Keratinocyte (primary cell): ENCODE data around the gene CIT. TPM values are rescaled to one million over a fixed set of nuclear protein-coding genes. Genes with fewer than 3 reads are reported as not detected.

Experiments used
- DNase-seq: peaks from one replicate; pipeline ENCODE4 v3.0.0-alpha.2; 2011; ENCODE audit warnings: low read depth, missing footprints, low spot score
- FAIRE-seq: peaks from 2 replicates; lab custom pipeline; 2011; peaks lifted over from hg19 to GRCh38; lab: Jason Lieb, UNC
- H2AFZ ChIP-seq: 2 replicates; pipeline ENCODE4 v1.6.0; 2012; ENCODE audit warnings: low read length, control low read depth, inconsistent platforms; ENCODE audit not compliant: control insufficient read depth
- H3K27ac ChIP-seq: 2 replicates; pipeline ENCODE4 v1.5.1; 2011; ENCODE audit warnings: low read length; ENCODE audit not compliant: control insufficient read depth, insufficient read depth
- H3K27me3 ChIP-seq: 3 replicates; pipeline ENCODE4 v1.6.0; 2011; ENCODE audit warnings: low read length; ENCODE audit not compliant: control insufficient read depth, insufficient read depth; ENCODE audit errors: extremely low read depth
- H3K36me3 ChIP-seq, 2 experiments: 2 replicates in 1 of 2; 3 replicates in 1 of 2; pipeline ENCODE4 v1.5.1; 2011; ENCODE audit warnings: low read length in 2 of 2, mild to moderate bottlenecking in 1 of 2; ENCODE audit not compliant: control insufficient read depth in 2 of 2, insufficient read depth in 2 of 2; ENCODE audit errors: extremely low read depth in 1 of 2
- H3K4me1 ChIP-seq: 3 replicates; pipeline ENCODE4 v1.5.1; 2011; ENCODE audit warnings: low read length; ENCODE audit not compliant: control insufficient read depth, insufficient read depth; ENCODE audit errors: extremely low read depth
- H3K4me2 ChIP-seq: 3 replicates; pipeline ENCODE4 v1.6.0; 2011; ENCODE audit warnings: low read depth, low read length; ENCODE audit not compliant: control insufficient read depth, insufficient read depth; ENCODE audit errors: extremely low read depth
- H3K4me3 ChIP-seq, 3 experiments: fragments of 200-600 bp in 1 of 3; sonication (generic) in 1 of 3; 2 replicates in 2 of 3; 3 replicates in 1 of 3; pipeline ENCODE4 v1.5.1; 2011 to 2016; ENCODE audit warnings: low read length in 3 of 3, mild to moderate bottlenecking in 3 of 3, control low read depth in 2 of 3, inconsistent platforms in 1 of 3, low read depth in 1 of 3, mixed read lengths in 1 of 3, mixed run types in 1 of 3, moderate library complexity in 1 of 3; ENCODE audit not compliant: control insufficient read depth in 2 of 3, insufficient read depth in 2 of 3; ENCODE audit errors: extremely low read depth in 1 of 3
- H3K79me2 ChIP-seq: 2 replicates; pipeline ENCODE4 v1.6.0; 2012; ENCODE audit warnings: low read length; ENCODE audit not compliant: control insufficient read depth, insufficient read depth
- H3K9ac ChIP-seq: 3 replicates; pipeline ENCODE4 v1.6.0; 2011; ENCODE audit warnings: low read length; ENCODE audit not compliant: control insufficient read depth, insufficient read depth; ENCODE audit errors: extremely low read depth
- H3K9me1 ChIP-seq: 3 replicates; pipeline ENCODE4 v1.6.0; 2011; ENCODE audit warnings: low read length; ENCODE audit not compliant: control insufficient read depth, insufficient read depth; ENCODE audit errors: extremely low read depth
- H3K9me3 ChIP-seq: 2 replicates; pipeline ENCODE4 v1.5.1; 2012; ENCODE audit warnings: low read depth, low read length; ENCODE audit not compliant: control insufficient read depth
- H4K20me1 ChIP-seq: 3 replicates; pipeline ENCODE4 v1.6.0; 2011; ENCODE audit warnings: low read length; ENCODE audit not compliant: control insufficient read depth, insufficient read depth; ENCODE audit errors: extremely low read depth
- EZH2 ChIP-seq: IDR thresholded peaks from one replicate; pipeline ENCODE4 v1.6.1; 2012; ENCODE audit warnings: inconsistent platforms, mild to moderate bottlenecking, low read length, moderate library complexity
- dilution Hi-C: fragments of 300-500 bp; cut with MboI; formaldehyde crosslinking; loops from one replicate; pipeline ENCODE4 v1.7.0; 2020; ENCODE audit warnings: low sequenced_read_pairs; ENCODE audit not compliant: extremely low pct_ligation_motif_present
- polyA plus RNA-seq, 5 experiments: library from polyadenylated mRNA; depleted of rRNA in 3 of 5; stranded (reverse) in 3 of 5; stranded (forward) in 1 of 5; unstranded in 1 of 5; fragments of >200 nt; gene quantifications; 1 replicate in 1 of 5; 2 replicates in 3 of 5; 3 replicates in 1 of 5; pipeline versions ENCODE4 v1.2.1 to v1.2.3, GENCODE V29; 2011 to 2012; ENCODE audit warnings: missing spikeins in 2 of 5, low read depth in 1 of 5, low replicate concordance in 1 of 5
- TF ChIP-seq, protein P1 (sequence below), 3 experiments: IDR thresholded peaks in 1 of 3; conservative IDR thresholded peaks in 1 of 3; optimal IDR thresholded peaks in 1 of 3; 2 replicates in 2 of 3; 3 replicates in 1 of 3; pipeline versions ENCODE3 to v1.5.1; 2011; ENCODE audit warnings: low read length in 3 of 3, mild to moderate bottlenecking in 3 of 3, moderate library complexity in 2 of 3, control low read depth in 1 of 3, inconsistent platforms in 1 of 3; ENCODE audit not compliant: insufficient read depth in 2 of 3; ENCODE audit errors: extremely low read depth in 1 of 3

Gene CIT
- polyA plus RNA-seq, 1 donor (not counting 4 experiments of a cell fraction or from before 2014, with no cell fraction given) = 6.2 TPM

DNA sequence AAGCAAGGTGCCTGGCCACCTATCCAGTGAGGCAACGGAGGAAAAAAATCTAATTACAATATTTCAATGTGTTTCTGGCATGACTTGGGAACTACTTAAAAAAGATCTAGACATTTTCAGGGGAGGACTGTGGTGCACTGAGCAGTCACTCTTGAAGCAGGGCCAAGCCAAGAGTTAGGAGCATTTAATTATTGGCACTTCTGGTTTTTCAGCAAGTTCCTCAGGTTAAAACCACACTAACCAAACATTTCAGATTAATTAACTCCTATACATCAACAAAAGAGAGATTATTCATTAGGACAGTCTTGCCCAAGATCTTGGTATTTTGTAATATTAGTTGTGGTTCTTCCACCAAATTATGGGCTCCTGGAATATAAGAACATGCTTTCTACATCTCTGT lies 183.6 kb downstream of the CIT start:
- FAIRE-seq = no peak
- H3K4me3 ChIP-seq = no peak overlapping the region
- H3K79me2 ChIP-seq = no peaks in the 10 kb centered on the region
- no peak overlapping the region for H2AFZ ChIP-seq
- dilution Hi-C loops = no loop called here
- TF ChIP-seq, protein P1, sequence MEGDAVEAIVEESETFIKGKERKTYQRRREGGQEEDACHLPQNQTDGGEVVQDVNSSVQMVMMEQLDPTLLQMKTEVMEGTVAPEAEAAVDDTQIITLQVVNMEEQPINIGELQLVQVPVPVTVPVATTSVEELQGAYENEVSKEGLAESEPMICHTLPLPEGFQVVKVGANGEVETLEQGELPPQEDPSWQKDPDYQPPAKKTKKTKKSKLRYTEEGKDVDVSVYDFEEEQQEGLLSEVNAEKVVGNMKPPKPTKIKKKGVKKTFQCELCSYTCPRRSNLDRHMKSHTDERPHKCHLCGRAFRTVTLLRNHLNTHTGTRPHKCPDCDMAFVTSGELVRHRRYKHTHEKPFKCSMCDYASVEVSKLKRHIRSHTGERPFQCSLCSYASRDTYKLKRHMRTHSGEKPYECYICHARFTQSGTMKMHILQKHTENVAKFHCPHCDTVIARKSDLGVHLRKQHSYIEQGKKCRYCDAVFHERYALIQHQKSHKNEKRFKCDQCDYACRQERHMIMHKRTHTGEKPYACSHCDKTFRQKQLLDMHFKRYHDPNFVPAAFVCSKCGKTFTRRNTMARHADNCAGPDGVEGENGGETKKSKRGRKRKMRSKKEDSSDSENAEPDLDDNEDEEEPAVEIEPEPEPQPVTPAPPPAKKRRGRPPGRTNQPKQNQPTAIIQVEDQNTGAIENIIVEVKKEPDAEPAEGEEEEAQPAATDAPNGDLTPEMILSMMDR (optimal IDR thresholded peaks at IDR 0.05 in 1 of 3, IDR thresholded peaks at IDR 0.05 in 1 of 3, conservative IDR thresholded peaks at IDR 0.05 in 1 of 3; ENCODE audit: extremely low read depth in 1 of 3, insufficient read depth in 2 of 3, low read length in 3 of 3) = no peak
- no peak for TF ChIP-seq EZH2
- no peaks in the 10 kb centered on the region for H4K20me1 ChIP-seq
- no peak overlapping the region for H3K27ac ChIP-seq
- H3K4me1 ChIP-seq = peaks cover 3% of the 10 kb centered on the region
- no peaks in the 10 kb centered on the region for H3K9me1 ChIP-seq
- no peak for DNase-seq
- peaks cover 0 to 6% of the 10 kb centered on the region in 2 experiments for H3K36me3 ChIP-seq
- H3K27me3 ChIP-seq = no peaks in the 10 kb centered on the region
- H3K9ac ChIP-seq = no peak overlapping the region
- H3K9me3 ChIP-seq = no peaks in the 10 kb centered on the region
- H3K4me2 ChIP-seq = no peak overlapping the region

DNA sequence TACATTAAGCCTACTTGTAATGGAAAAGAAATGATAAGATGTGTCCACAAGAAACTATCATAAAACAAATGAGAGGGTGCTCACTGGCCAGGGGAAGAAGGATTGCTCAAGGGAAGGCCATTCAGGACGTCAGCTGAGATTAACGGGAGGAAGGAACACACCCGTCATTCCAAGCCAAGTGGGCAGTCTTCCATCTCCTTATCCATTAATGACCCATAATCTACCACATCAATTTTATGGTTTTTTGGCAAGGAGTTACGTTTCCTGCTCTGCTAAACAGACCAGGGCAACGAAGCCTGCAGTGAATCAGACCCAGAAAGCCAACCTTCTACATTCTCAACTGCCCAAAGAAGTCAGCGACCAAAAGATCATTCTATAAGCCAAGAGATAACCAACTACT lies 184.1 kb downstream of the CIT start:
- H3K9me3 ChIP-seq = no peaks in the 10 kb centered on the region
- H2AFZ ChIP-seq = no peak overlapping the region
- no peak overlapping the region for H3K4me2 ChIP-seq
- TF ChIP-seq, protein P1 (optimal IDR thresholded peaks at IDR 0.05 in 1 of 3, IDR thresholded peaks at IDR 0.05 in 1 of 3, conservative IDR thresholded peaks at IDR 0.05 in 1 of 3; ENCODE audit: extremely low read depth in 1 of 3, insufficient read depth in 2 of 3, low read length in 3 of 3) = no peak
- TF ChIP-seq EZH2 = no peak
- H3K9me1 ChIP-seq = no peaks in the 10 kb centered on the region
- H3K36me3 ChIP-seq = peaks cover 0 to 9% of the 10 kb centered on the region in 2 experiments
- dilution Hi-C loops = no loop called here
- H3K4me3 ChIP-seq = no peak overlapping the region
- H3K27me3 ChIP-seq = no peaks in the 10 kb centered on the region
- no peaks in the 10 kb centered on the region for H3K79me2 ChIP-seq
- no peak overlapping the region for H3K9ac ChIP-seq
- H3K27ac ChIP-seq = no peak overlapping the region
- DNase-seq (no peak), FAIRE-seq (peak; percentile 74)
- peaks cover 3% of the 10 kb centered on the region for H3K4me1 ChIP-seq
- no peaks in the 10 kb centered on the region for H4K20me1 ChIP-seq
